ENCODE data around the gene GRIFIN.

The GRIFIN gene

DNA sequence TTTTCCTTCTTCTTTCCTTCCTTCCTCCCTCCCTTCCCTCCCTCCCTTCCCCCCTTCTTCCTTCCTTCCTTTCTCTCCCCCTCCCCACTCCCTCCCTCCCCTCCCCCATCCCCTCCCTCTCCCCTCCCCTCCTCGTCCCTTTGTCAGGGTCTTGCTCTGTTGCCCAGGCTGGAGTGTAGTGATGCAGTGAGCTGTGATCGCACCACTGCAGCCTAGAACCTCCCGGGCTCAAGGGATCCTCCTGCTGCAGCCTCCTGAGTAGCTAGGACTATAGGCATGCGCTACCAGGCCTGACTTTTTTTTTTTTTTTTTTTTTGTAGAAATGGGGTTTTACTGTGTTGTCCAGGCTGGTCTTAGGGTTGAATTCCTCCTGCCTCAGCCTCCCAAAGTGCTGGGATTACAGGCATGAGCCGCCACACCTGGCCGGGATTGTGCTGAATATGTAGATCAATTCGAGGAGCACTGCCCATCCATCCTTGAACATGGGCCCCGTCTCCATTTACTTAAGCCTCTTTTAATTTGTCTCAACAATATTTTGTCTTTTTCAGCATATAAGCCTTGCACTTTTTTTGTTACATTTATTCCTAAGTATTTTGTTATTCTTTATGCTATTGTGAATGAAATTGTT is 23.4 kb downstream of the GRIFIN start:
- DNase-seq: no peak

DNA sequence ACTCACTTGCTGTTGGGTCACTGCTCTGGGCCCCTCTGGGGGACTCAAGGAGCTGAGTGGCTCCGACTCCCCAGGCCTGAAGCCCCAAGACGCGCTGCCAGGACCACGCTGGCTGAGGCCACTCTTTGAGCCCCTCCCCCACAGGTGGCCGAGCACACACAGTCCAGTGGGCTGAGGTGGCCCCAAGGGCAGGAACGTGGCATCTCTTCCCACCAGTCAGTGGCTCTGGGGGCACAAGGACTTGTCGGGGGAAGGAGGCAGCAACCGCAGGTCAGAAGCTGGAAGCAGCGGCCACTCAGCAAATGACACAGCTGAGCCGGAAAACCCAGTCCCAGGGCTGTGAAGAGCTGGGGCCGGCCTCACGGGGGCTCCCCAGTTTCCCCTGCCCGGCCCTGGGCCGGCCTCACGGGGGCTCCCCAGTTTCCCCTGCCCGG is 24.1 kb downstream of the GRIFIN start:
- peak; percentile 18 for DNase-seq

GRCh38 chr7:2451171-2452073 is 24.8 kb downstream of the GRIFIN start:
- DNase-seq: peak; percentile 89

GRCh38 chr7:2450198-2451107 is 25.7 kb downstream of the GRIFIN start:
- DNase-seq: no peak

- DNase-seq: no peak
Measured at GRCh38 chr7:2446676-2447075, 29.5 kb downstream of the GRIFIN start.

GRCh38 chr7:2445898-2446555 is 30.2 kb downstream of the GRIFIN start:
- no peak for DNase-seq

DNA sequence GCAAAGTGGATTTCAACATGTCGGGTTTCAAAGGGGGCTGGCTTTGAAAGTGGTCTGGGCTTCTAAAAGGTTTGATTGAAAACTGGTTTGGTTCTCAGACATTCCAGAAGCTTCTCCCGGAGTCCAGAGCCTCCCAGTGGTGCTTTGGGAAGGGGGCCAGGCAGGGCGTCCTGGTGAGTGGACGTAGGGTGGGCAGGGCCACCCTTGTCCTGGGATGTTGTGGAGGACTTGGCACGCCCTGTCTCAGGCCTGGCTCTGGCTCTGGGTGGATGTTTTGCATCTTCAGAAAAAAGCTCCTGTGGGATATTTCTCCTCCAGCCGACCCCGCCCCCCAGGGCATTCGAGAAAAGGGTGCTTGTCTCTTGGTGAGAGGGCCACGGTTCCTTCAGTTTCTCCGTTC is 31.2 kb downstream of the GRIFIN start:
- no peak for DNase-seq

DNA sequence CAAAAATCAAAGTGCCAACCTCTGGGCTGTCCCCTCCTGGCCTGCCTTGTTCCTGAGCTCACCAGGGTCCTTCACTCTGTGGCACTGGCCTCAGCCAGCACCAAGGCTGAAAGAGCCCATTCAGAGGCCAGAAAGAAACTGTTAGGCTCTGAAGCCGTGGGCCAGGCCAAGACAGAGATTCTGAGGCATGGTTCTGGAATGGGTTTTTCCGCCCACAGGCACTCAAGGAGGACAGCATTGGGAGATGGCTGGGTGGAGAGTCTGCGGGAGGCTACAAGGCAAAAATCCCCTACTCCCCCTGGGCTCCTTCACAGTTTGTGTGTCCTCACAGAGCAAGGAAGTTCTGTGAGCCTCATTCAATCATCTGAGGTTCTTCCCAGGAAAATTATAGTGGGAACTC is 31.7 kb downstream of the GRIFIN start:
- DNase-seq: no peak

GRCh38 chr7:2443491-2443890 is 32.7 kb downstream of the GRIFIN start:
- no peak for DNase-seq

DNA sequence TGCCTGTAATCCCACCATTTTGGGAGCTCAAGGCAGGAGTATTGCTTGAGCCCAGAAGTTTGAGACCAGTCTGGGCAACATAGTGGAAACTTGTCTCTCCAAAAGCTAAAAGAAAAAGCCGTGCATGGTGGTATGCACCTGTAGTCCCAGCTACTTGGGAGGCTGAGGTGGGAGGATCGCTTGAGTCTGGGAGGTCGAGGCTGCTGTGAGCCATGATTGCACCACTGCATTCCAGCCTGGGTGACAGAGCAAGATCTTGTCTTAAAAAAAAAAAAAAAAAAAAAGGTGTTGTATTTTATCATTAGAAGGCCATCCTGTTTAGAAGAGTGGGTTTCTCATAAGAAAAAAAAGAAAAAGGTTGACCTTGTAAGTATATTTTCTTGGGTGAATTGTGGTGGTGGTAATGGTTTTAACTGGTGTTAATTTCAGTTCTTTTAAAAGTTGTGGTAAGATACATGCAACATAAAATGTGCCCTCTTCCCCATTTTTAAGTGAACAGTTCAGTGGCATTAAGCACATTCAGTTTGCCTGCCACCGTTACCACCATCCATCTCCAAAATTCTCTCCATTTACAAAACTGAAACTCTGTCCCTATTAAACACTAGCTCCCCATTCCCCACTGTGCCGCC is 34.7 kb downstream of the GRIFIN start:
- DNase-seq: no peak

DNA sequence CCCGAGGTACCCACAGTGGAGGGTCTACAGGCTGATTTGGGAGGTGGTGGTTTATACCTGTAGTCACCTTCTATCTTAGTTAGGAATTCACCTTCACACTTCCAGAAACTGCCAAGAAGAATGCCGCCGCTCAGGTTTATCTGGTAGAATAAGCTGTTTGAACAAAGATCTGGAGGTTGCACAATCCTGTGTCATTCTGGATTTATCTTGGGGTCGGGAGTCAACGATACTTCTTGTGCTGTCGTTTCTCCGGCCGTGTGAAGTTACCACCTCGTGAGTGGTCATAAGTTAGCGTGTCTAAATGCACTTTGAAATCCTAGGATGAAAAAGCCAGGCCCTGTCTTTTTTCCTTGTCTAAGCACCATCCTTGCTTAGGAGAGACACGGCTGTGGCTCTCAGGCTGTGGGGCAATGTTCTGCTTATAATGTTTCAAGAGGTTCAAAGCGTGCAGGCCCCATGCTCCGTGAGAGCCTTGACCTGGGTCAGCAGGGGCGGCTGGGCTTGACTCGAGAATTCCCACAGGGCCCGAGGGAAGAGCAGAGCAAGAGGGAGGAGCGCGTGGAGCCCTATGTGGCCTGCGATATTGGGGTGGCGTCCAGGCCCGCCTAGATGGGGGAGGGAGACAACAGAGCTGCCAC is 35.5 kb downstream of the GRIFIN start:
- no peak for DNase-seq

DNA sequence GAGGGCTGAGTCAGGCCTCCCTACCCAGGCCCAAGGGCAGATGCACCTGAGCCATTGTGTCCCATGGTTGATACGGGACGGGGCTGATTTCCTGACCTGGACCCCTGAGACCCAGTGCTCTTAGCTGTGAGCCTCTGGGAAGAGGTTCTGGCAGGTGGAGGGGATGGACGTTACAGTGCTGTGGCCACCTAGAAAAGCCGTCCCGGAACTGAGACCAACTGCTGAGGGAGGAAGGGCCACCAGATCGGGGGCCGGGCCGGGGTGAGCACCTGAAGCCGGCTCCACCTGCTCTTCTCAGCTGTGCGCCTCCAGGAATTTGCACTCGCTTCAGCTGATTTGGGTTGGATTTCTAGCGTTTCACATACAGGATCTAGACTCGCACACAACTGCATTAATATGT is 37.4 kb downstream of the GRIFIN start:
- no peak for DNase-seq

DNA sequence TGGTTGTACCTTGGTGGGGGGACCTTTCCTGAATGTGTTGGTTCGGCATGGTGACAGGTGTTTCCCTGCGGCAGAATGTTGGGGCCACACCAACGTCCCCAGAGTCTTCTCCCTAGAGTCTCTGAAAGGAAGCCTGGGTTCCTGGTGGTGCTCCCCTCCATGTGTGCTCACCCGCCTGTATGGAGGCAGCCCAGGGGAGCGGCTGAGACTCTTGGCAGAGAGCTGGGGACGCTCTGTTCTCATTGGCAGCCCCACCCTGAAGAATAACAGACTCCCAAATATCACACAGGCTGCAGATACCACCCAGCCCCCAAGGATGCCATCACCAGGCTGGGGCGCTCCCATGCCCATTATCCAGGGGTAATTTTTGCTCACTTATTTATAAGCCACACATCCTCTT is 38.0 kb downstream of the GRIFIN start:
- DNase-seq: no peak

DNA sequence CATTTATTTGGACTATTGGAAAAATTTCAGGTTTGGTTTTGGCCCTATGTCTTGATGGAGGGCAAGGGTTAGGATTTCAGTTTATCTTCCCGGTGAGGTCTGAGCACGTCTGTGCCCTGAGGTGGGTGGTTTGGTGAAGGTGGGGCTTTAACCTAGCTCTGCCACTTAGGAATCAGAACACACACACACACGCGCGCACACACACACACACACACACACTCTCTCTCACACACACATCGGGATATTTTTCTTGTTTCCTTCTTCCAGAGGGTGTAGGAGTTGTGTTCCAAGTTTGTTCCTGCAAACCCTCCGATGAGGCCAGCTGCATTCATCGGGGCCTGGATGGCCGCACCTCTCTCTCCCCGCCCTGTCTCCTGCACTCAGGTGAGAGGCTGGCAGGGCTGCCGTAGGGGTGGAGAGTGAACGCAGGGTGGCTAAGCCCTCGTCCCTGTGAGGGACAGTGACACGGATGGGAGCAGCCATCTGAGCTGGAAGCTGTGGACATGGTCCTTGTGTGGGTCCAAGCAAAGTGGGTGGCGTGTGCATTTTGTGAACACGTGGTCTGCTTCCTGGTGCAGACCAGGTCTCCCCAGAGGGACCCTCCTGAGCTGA is 38.6 kb downstream of the GRIFIN start:
- DNase-seq: no peak

- no peak for DNase-seq
Measured at GRCh38 chr7:2437136-2437535, 39.1 kb downstream of the GRIFIN start.

DNA sequence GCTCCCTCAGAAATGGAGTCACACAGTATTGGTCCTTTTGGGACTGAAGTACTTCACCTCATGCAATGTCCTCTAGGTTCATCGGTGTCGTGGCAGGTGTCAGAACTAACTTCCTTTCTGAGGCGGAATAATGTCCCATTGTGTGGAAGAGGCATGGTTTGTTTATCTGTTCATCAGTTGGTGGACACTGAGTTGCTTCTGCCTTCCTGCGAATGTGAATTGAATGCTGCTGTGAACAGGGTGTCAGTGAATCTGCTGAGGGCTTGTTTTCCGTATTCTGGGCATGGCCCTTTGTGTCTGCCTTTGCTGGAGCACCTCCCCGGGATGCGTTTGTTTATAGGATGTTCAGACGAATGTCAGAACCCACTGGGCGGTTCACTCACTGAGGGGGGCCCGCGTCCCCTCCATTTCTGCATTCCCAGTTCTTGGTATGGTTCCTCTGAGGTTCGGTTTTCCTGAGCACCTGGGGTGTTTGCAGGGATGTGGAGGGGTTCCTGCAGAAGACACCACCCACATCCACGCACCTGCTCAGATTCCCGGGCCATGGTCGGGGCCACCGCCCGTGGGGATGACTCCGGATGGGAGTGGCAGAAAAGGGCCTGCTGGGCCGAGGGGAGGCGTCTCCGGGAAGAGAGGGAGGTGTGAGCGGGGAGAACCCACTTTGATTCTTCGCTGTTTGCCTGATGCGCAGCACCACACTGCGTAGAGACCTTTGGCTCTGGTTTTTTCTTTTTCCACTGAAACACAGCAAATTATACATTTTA is 39.7 kb downstream of the GRIFIN start:
- no peak for DNase-seq

- DNase-seq: no peak
Measured at GRCh38 chr7:2435146-2435545, 41.1 kb downstream of the GRIFIN start.

GRCh38 chr7:2433713-2434550 is 42.3 kb downstream of the GRIFIN start:
- DNase-seq: no peak

- no peak for DNase-seq
Measured at GRCh38 chr7:2432910-2433712, 43.1 kb downstream of the GRIFIN start.

All from activated CD4-positive, alpha-beta T cell treated with anti-CD3 and anti-CD28 coated beads for 48 hours (primary cell).